ENCODE results near the gene ZNF805.
A peak's percentile ranks its signal among the peaks of the same experiment; 100 is the strongest.
"Not testable (repeated sequence)": the region's sequence is repeated elsewhere in the genome, so short reads cannot be mapped to it uniquely, and the experiment has no call there.

The ZNF805 gene

GRCh38 chr19:57269515-57270250 lies 29.3 kb downstream of the ZNF805 start:
- no peak for DNase-seq (ENCODE audit: low read depth)

- no peak for DNase-seq (ENCODE audit: low read depth)
These were observed 30.8 kb downstream of the ZNF805 start for GRCh38 chr19:57271280-57271679.

- DNase-seq (ENCODE audit: low read depth), result no peak
These were observed 32.6 kb downstream of the ZNF805 start for GRCh38 chr19:57273014-57273413.

- no peak for DNase-seq (ENCODE audit: low read depth)
These were observed 36.0 kb downstream of the ZNF805 start for GRCh38 chr19:57276430-57276829.

- not testable (repeated sequence) for DNase-seq (ENCODE audit: low read depth)
These were observed 38.0 kb downstream of the ZNF805 start for GRCh38 chr19:57278481-57278880.

- peak; percentile 61 for DNase-seq (ENCODE audit: low read depth)
These were observed 39.2 kb downstream of the ZNF805 start for GRCh38 chr19:57279418-57280164.

GRCh38 chr19:57280165-57280961 lies 39.9 kb downstream of the ZNF805 start, which contains the start of gene ZNF460:
Gene ZNF460 (plus strand): TSS chr19:57280485. CDS start chr19:57280807, 322 bp downstream.
- DNase-seq (ENCODE audit: low read depth), result peak; percentile 92

- DNase-seq (ENCODE audit: low read depth), result no peak
These were observed 40.5 kb downstream of the ZNF805 start for GRCh38 chr19:57280962-57281400.

GRCh38 chr19:57282011-57282643 lies 41.7 kb downstream of the ZNF805 start:
- no peak for DNase-seq (ENCODE audit: low read depth)

- no peak for DNase-seq (ENCODE audit: low read depth)
These were observed 47.9 kb downstream of the ZNF805 start for GRCh38 chr19:57288373-57288772.

GRCh38 chr19:57290970-57291369 lies 50.5 kb downstream of the ZNF805 start:
- no peak for DNase-seq (ENCODE audit: low read depth)

- DNase-seq (ENCODE audit: low read depth), result no peak
These were observed 52.1 kb downstream of the ZNF805 start for GRCh38 chr19:57292547-57292946.

GRCh38 chr19:57293719-57294118 lies 53.3 kb downstream of the ZNF805 start:
- DNase-seq (ENCODE audit: low read depth), result no peak

GRCh38 chr19:57302020-57302465 lies 61.6 kb downstream of the ZNF805 start:
- no peak for DNase-seq (ENCODE audit: low read depth)

- DNase-seq (ENCODE audit: low read depth), result no peak
These were observed 62.4 kb downstream of the ZNF805 start for GRCh38 chr19:57302727-57303401.
